Right lobe of liver (tissue), 4 donors: ENCODE results near the gene DUSP18.

Experiments
- POLR2A ChIP-seq: fragments of 450-650 bp; IDR thresholded peaks from one replicate; pipeline ENCODE4 v1.6.1; 2017; ENCODE audit warnings: antibody characterized with exemption, mild to moderate bottlenecking
- TF ChIP-seq, protein P1 (sequence below), 4 donors: fragments of 200-600 bp in 3 of 4; fragments of 450-650 bp in 1 of 4; IDR thresholded peaks; one replicate each; pipeline versions ENCODE4 v1.5.1 to v1.8.0; 2016 to 2022; ENCODE audit warnings: antibody characterized with exemption in 4 of 4, mild to moderate bottlenecking in 2 of 4
- donor health status: DM: no; HTN: no; CAD: no.
- donor health status: DM: no; HTN: no; CAD: no.
- donor health status: DM: no; HTN: yes; CAD: no.

DNA sequence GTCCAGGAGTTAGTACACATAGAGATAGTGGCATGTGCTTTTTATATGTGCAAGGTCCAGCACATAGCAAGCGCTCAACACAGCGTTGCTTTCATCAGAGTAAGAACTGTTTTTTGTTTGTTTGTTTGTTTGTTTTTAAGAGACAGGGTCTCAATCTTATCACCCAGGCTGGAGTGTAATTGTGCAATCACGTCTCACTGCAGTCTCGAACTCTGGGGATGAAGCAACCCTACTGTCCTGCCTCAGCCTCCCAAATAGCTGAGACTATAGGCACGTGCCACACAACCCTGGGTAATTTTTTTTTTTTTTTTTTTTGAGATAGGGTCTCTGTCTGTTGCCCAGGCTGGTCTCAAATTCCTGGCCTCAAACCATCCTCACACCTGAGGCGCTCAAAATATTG, 49.9 kb downstream of the DUSP18 start:
- TF ChIP-seq, protein P1, sequence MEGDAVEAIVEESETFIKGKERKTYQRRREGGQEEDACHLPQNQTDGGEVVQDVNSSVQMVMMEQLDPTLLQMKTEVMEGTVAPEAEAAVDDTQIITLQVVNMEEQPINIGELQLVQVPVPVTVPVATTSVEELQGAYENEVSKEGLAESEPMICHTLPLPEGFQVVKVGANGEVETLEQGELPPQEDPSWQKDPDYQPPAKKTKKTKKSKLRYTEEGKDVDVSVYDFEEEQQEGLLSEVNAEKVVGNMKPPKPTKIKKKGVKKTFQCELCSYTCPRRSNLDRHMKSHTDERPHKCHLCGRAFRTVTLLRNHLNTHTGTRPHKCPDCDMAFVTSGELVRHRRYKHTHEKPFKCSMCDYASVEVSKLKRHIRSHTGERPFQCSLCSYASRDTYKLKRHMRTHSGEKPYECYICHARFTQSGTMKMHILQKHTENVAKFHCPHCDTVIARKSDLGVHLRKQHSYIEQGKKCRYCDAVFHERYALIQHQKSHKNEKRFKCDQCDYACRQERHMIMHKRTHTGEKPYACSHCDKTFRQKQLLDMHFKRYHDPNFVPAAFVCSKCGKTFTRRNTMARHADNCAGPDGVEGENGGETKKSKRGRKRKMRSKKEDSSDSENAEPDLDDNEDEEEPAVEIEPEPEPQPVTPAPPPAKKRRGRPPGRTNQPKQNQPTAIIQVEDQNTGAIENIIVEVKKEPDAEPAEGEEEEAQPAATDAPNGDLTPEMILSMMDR (IDR thresholded peaks at IDR 0.05): no peak
- TF ChIP-seq POLR2A: no peak
